ENCODE results near the gene UBE2K. TPM values are rescaled to one million over a fixed set of nuclear protein-coding genes. Genes with fewer than 3 reads are reported as not detected.

Gene UBE2K
- total RNA-seq, 2 donors from 2014 or later = 25.6 to 30.3 TPM

DNA sequence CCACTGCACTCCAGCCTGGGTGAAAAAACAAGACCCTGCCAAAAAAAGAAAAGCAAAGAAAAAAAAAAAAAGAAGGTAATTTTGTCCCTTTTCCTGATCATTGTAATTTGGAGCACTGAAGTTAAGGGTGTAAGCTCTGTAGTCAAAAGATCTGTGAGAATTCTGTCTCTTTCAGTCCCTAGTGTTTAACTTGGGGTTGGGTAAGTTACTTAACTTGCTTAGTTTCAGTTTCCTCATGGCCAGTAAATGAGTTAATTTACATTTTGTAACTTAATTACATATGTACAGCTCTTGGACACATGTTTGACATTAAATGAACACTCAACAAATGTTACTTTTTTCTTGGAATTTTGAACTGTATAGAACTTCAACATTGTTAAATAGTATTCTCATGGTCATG lies 10.9 kb upstream of the UBE2K start:
- Histone ChIP-seq H3K9me3 (no peaks in the 10 kb centered on the region), H3K36me3 (no peaks in the 10 kb centered on the region), H3K4me1 (replicated peaks) (no peaks in the 10 kb centered on the region), H3K4me3 (no peak overlapping the region), H3K27ac (no peak overlapping the region), H3K27me3 (replicated peaks; ENCODE audit: insufficient read depth) (no peaks in the 10 kb centered on the region)
- intact Hi-C loops (cut with DNase I) = no loop called here
- DNase-seq (ENCODE audit: low spot score) = no peak
- TF ChIP-seq POLR2AphosphoS5 (IDR thresholded peaks at IDR 0.05) (no peak), CTCF (IDR thresholded peaks at IDR 0.05) (no peak), POLR2A (IDR thresholded peaks at IDR 0.05) (no peak)

GRCh38 chr4:39689970-39690369 lies 8.0 kb upstream of the UBE2K start:
- WGBS = 78% methylated on average over 7 of the region's 7 CpGs
- intact Hi-C loops (cut with DNase I) = no loop called here

GRCh38 chr4:39698424-39699009 lies 581 bp downstream of the UBE2K start:
- Histone ChIP-seq H3K27me3 (replicated peaks; ENCODE audit: insufficient read depth) (no peaks in the 10 kb centered on the region), H3K4me3 (peak overlapping the region; percentile 76 to 93), H3K27ac (peak overlapping the region; percentile 95), H3K4me1 (replicated peaks) (no peaks in the 10 kb centered on the region), H3K9me3 (no peaks in the 10 kb centered on the region), H3K36me3 (no peaks in the 10 kb centered on the region)
- DNase-seq (ENCODE audit: low spot score) = peak; percentile 46
- WGBS = under 1% methylated on average over 21 of the region's 21 CpGs
- intact Hi-C loops (cut with DNase I) = loop anchor here (1.0 to 5.0 kb wide), 4 partner anchors 61 to 359 kb away; partner anchors contain the start of genes N4BP2, PDS5A, SMIM14 and UGDH
- TF ChIP-seq CTCF (IDR thresholded peaks at IDR 0.05) = no peak
- no peak for TF ChIP-seq POLR2A (IDR thresholded peaks at IDR 0.05)
- TF ChIP-seq POLR2AphosphoS5 (IDR thresholded peaks at IDR 0.05) = no peak

More at GRCh38 chr4:39689970-39690369, 8.0 kb upstream of the UBE2K start:
- Histone ChIP-seq H3K27ac (no peak overlapping the region), H3K4me3 (no peak overlapping the region), H3K36me3 (no peaks in the 10 kb centered on the region), H3K4me1 (replicated peaks) (no peaks in the 10 kb centered on the region), H3K9me3 (no peaks in the 10 kb centered on the region), H3K27me3 (replicated peaks; ENCODE audit: insufficient read depth) (no peaks in the 10 kb centered on the region)
- DNase-seq (ENCODE audit: low spot score) = no peak
- no peak for TF ChIP-seq CTCF (IDR thresholded peaks at IDR 0.05)
- TF ChIP-seq POLR2AphosphoS5 (IDR thresholded peaks at IDR 0.05) = no peak
- TF ChIP-seq POLR2A (IDR thresholded peaks at IDR 0.05) = no peak

GRCh38 chr4:39699687-39700409 lies 1.9 kb downstream of the UBE2K start:
- H3K4me1 ChIP-seq (replicated peaks) = no peaks in the 10 kb centered on the region
- no peaks in the 10 kb centered on the region for H3K9me3 ChIP-seq
- DNase-seq (ENCODE audit: low spot score) = no peak
- H3K36me3 ChIP-seq = no peaks in the 10 kb centered on the region
- 5% methylated on average over 4 of the region's 4 CpGs for WGBS
- H3K27ac ChIP-seq = peak overlapping the region in 1 of 2 donors; percentile 95
- H3K27me3 ChIP-seq (replicated peaks; ENCODE audit: insufficient read depth) = no peaks in the 10 kb centered on the region
- H3K4me3 ChIP-seq = peak overlapping the region; percentile 1 to 76
- intact Hi-C loops (cut with DNase I) = loop anchor here (5.0 kb wide), 3 partner anchors 63 to 357 kb away; partner anchors contain the start of genes N4BP2, SMIM14 and UGDH
- TF ChIP-seq POLR2A (IDR thresholded peaks at IDR 0.05) = no peak
- no peak for TF ChIP-seq CTCF (IDR thresholded peaks at IDR 0.05)
- no peak for TF ChIP-seq POLR2AphosphoS5 (IDR thresholded peaks at IDR 0.05)
